K562 (cell line): ENCODE results near the gene ZBTB16.

Source experiments
- CBX5 ChIP-seq: IDR thresholded peaks from 2 replicates; pipeline ENCODE4 v1.6.1; 2014; ENCODE audit warnings: low read depth, borderline replicate concordance
- CTCF ChIP-seq, 3 experiments: IDR thresholded peaks in 2 of 3; conservative IDR thresholded peaks in 1 of 3; 2 replicates each; pipeline ENCODE4 v1.5.1; 2011 to 2012; ENCODE audit warnings: low read length in 3 of 3, mild to moderate bottlenecking in 3 of 3, control low read depth in 2 of 3, improper control_type of control experiment in 1 of 3, inconsistent platforms in 1 of 3, low read depth in 1 of 3, mixed read lengths in 1 of 3, moderate library complexity in 1 of 3; ENCODE audit not compliant: insufficient read depth in 2 of 3
- GABPA ChIP-seq: fragments of 200-800 bp; sonication (Bioruptor generic); conservative IDR thresholded peaks from 2 replicates; pipeline ENCODE4 v1.6.1; 2016; ENCODE audit warnings: low read depth, missing genetic modification characterization, missing compliant biosample characterization
- HINFP ChIP-seq: fragments of 450-650 bp; conservative IDR thresholded peaks from 2 replicates; pipeline ENCODE4 v1.6.1; 2016; ENCODE audit warnings: missing genetic modification characterization, low read depth, mild to moderate bottlenecking, control low read depth, missing compliant biosample characterization
- JUN ChIP-seq, 2 experiments: sonication (generic) in 1 of 2; formaldehyde crosslinking in 1 of 2; IDR thresholded peaks; 2 replicates each; pipeline versions ENCODE4 v1.6.1 to v1.8.0; 2012 to 2022; ENCODE audit warnings: borderline replicate concordance in 2 of 2, mild to moderate bottlenecking in 2 of 2, improper control_type of control experiment in 1 of 2, low read depth in 1 of 2, low read length in 1 of 2, missing genetic modification reagents in 1 of 2
- JUNB ChIP-seq: fragments of 450-650 bp; formaldehyde crosslinking; conservative IDR thresholded peaks from 2 replicates; pipeline ENCODE4 v1.4.0; 2020; ENCODE audit warnings: mild to moderate bottlenecking
- MAFF ChIP-seq: IDR thresholded peaks from 2 replicates; pipeline ENCODE4 v1.6.1; 2012; ENCODE audit warnings: low read length, improper control_type of control experiment
- RBM14 ChIP-seq: fragments of 200-400 bp; formaldehyde crosslinking; IDR thresholded peaks from 2 replicates; pipeline ENCODE4 v1.6.1; 2018; ENCODE audit warnings: low read depth, mild to moderate bottlenecking, low read length, moderate library complexity, borderline replicate concordance; ENCODE audit not compliant: insufficient read depth
- SIN3A ChIP-seq, 2 experiments: fragments of 150-350 bp in 1 of 2; IDR thresholded peaks; 2 replicates each; pipeline ENCODE4 v1.6.1; 2011 to 2016; ENCODE audit warnings: borderline replicate concordance in 2 of 2, low read depth in 2 of 2, low read length in 2 of 2, mild to moderate bottlenecking in 2 of 2, moderate library complexity in 2 of 2; ENCODE audit not compliant: control insufficient read depth in 1 of 2
- ZBTB7A ChIP-seq: IDR thresholded peaks from 2 replicates; pipeline ENCODE4 v1.6.1; 2011; ENCODE audit warnings: low read depth, mild to moderate bottlenecking, low read length, moderate library complexity, borderline replicate concordance; ENCODE audit not compliant: control insufficient read depth
- ZNF274 ChIP-seq: IDR thresholded peaks from 2 replicates; pipeline ENCODE4 v1.6.1; 2011; ENCODE audit warnings: low read depth, mild to moderate bottlenecking, low read length, moderate library complexity, borderline replicate concordance

GRCh38 chr11:114109206-114110090 is 49.9 kb downstream of the ZBTB16 start:
- TF ChIP-seq JUNB (CRISPR knock-in tag) (no peak), CBX5 (no peak), JUN (IDR thresholded peaks at IDR 0.05; ENCODE audit: borderline replicate concordance, low read depth, low read length) (no peak), JUN (CRISPR knock-in tag; IDR thresholded peaks at IDR 0.05; ENCODE audit: borderline replicate concordance) (no peak), ZNF274 (no peak), CTCF (IDR thresholded peaks at IDR 0.05 in 2 of 3, conservative IDR thresholded peaks at IDR 0.05 in 1 of 3; ENCODE audit: insufficient read depth in 2 of 3, low read depth in 1 of 3, low read length in 3 of 3) (no peak), MAFF (no peak), ZBTB7A (no peak), RBM14 (no peak), SIN3A (IDR thresholded peaks at IDR 0.05; ENCODE audit: borderline replicate concordance in 2 of 2, control insufficient read depth in 1 of 2, low read depth in 2 of 2, low read length in 2 of 2) (no peak), GABPA (tag) (no peak), HINFP (no peak)
